ENCODE results near the gene CCDC92B.

CCDC92B gene

DNA sequence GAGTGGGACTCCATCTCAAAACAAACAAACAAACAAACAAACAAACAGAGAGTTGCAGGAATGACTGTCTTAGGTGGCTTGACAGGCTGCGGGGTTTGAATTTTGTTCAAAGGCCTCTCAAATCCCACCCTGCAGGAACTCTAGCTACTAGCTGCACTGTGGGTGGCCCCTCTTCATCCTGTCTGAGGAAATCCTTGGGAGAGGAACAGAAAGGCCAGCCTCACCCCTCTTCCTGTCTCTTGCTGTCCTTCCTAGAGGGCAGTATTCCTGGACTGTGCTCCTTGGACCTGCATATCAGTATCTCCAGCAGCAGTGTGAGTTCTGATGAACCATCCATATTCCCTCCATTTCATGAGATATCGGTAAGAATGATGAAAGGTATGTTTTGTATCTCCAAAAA is 2.0 kb upstream of the CCDC92B start:
- DNase-seq (ENCODE audit: low read depth), result no peak
- no peak overlapping the region for H3K4me3 ChIP-seq (ENCODE audit: low read length)
- no peak for TF ChIP-seq CTCF (conservative IDR thresholded peaks at IDR 0.05; ENCODE audit: low read depth, low read length)

GRCh38 chr17:2750721-2751120 is 1.3 kb upstream of the CCDC92B start:
- no peak for DNase-seq (ENCODE audit: low read depth)
- H3K4me3 ChIP-seq (ENCODE audit: low read length), result no peak overlapping the region
- TF ChIP-seq CTCF (conservative IDR thresholded peaks at IDR 0.05; ENCODE audit: low read depth, low read length), result no peak

DNA sequence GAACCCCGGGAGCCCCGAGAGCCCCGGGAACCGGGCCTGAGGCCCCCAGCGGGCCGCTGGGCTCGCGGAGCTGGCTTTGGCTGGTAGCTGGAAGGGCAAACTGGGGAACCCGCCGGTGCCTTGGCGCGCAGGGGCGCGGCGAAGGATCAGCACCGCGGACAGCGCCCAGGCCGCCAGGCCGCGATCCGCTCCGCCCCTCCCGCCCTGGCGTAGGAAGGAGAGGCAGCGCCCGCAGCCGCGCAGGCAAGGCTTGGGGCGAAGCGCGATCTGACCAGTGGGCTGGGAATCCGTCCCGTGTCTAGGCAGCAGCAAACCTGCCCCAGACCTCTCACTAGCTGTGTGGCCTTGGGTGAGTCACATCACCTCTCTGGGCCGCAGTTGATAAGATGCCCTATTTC is 331 bp upstream of the CCDC92B start:
- H3K4me3 ChIP-seq (ENCODE audit: low read length), result no peak overlapping the region
- peak; percentile 19 for DNase-seq (ENCODE audit: low read depth)
- no peak for TF ChIP-seq CTCF (conservative IDR thresholded peaks at IDR 0.05; ENCODE audit: low read depth, low read length)

DNA sequence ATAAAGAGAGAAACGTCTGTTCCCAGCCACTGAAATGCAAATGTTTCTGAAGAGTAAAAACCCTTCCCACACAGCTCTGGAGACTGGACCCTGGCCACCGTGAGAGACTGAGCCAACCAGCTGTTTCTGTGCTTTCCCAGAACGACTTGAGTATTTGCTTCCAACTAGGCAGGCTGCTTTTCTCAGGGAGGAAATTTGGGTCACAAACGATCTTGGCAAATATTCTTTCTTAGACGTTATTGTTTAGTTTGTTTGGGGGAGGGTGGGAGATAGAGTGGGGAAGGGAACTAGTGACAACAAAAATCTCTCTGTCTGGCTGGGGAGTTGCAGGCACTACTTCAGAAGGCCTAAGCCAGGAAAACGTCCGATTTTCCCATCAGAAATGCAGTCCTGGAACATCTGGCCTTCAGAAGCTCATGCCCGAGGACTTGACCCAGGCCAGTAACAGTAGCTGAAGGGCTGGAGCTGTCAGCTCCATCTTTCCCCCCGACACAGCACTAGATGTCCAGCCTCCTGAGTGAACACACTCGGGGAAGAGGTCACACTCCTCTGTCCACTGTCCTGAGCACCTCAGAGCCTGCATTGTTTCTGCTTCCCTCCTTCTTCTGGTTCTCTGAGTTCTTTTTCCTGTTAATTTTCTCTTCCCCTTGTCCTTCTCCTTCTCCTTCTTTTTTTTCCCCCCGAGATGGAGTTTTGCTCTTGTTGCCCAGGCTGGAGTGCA is 4.0 kb downstream of the CCDC92B start:
- TF ChIP-seq CTCF (conservative IDR thresholded peaks at IDR 0.05; ENCODE audit: low read depth, low read length), result no peak
- no peak overlapping the region for H3K4me3 ChIP-seq (ENCODE audit: low read length)

DNA sequence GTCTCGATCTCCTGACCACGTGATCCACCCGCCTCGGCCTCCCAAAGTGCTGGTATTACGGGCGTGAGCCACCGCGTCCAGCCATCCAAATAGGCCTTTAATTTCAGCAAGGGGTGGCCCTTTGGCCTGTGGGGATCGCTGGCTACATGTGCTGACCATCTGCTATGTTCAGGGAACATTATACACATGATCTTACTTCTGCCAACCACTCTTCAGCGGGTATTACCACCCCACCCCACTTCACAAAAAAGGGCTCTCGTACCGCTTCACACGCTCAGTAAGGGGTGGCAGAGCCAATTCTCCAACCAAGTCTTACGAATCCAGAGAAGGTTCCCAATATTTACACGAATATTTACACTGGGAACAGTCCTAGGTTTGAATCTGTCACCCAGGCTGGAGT is 11.8 kb downstream of the CCDC92B start:
- TF ChIP-seq CTCF (conservative IDR thresholded peaks at IDR 0.05; ENCODE audit: low read depth, low read length), result no peak
- DNase-seq (ENCODE audit: low read depth), result no peak

More for the DNA sequence above, 4.0 kb downstream of the CCDC92B start:
- DNase-seq (ENCODE audit: low read depth), result no peak

GRCh38 chr17:2736956-2737355 is 12.5 kb downstream of the CCDC92B start:
- H3K4me3 ChIP-seq (ENCODE audit: low read length), result no peak overlapping the region
- TF ChIP-seq CTCF (conservative IDR thresholded peaks at IDR 0.05; ENCODE audit: low read depth, low read length), result no peak
- no peak for DNase-seq (ENCODE audit: low read depth)

More for the DNA sequence above, 11.8 kb downstream of the CCDC92B start:
- no peak overlapping the region for H3K4me3 ChIP-seq (ENCODE audit: low read length)

GRCh38 chr17:2735896-2736295 is 13.6 kb downstream of the CCDC92B start:
- TF ChIP-seq CTCF (conservative IDR thresholded peaks at IDR 0.05; ENCODE audit: low read depth, low read length), result no peak
- no peak overlapping the region for H3K4me3 ChIP-seq (ENCODE audit: low read length)
- DNase-seq (ENCODE audit: low read depth), result no peak

Measured in retinal pigment epithelial cell (primary cell).